GM12891 (cell line): ENCODE results near the gene STARD13.

Source experiments
- PAX5 ChIP-seq: IDR thresholded peaks from 2 replicates; pipeline ENCODE4 v1.6.1; 2011; ENCODE audit warnings: low read length, moderate library complexity, mild to moderate bottlenecking; ENCODE audit not compliant: insufficient read depth, severe bottlenecking
- POLR2A ChIP-seq: IDR thresholded peaks from 2 replicates; pipeline ENCODE4 v1.6.1; 2011; ENCODE audit warnings: low read depth, low read length, control low read depth
- POLR2AphosphoS5 ChIP-seq: IDR thresholded peaks from 2 replicates; pipeline ENCODE4 v1.6.1; 2011; ENCODE audit warnings: low read depth, low read length, control low read depth
- POU2F2 ChIP-seq: IDR thresholded peaks from 2 replicates; pipeline ENCODE4 v1.6.1; 2011; ENCODE audit warnings: low read depth, mild to moderate bottlenecking, control low read depth, low read length, moderate library complexity
- SPI1 ChIP-seq: IDR thresholded peaks from 2 replicates; pipeline ENCODE4 v1.6.1; 2011; ENCODE audit warnings: low read depth, low read length, control low read depth
- TAF1 ChIP-seq: IDR thresholded peaks from 2 replicates; pipeline ENCODE4 v1.6.1; 2011; ENCODE audit warnings: low read depth, low read length, control low read depth

DNA sequence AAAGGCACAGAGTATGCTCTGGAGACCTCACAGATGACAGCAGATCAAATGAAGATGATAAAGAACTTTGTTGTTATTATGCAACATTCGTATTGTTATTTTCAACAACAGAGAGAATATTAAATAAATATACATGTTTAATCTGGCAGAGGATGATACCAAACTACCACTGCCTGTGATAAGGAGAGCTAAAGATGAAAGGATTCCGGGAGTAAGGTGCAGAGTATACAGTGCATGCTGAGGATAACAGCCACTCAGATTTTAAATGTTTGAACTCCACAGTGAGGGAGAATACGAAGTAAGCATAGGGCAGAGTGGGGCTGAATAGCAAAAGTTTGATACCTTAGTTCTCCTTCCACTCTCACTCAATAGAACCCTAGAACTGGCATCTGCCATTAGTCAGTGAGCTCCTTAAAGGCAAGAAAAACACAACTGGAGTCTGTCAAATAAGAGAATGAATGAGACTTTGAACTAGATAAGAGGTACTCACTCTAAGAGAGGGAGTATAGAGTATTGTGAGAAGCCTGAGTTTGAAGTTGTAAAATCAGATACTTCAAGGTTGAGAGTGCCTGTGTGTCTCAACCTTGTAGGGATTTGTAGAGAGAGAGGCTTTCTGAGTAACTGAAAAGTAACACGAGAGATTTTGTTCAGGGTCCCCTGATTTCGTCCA lies 78.5 kb downstream of the STARD13 start:
- TF ChIP-seq TAF1 (no peak), POLR2AphosphoS5 (no peak), POLR2A (no peak), SPI1 (no peak), PAX5 (no peak), POU2F2 (no peak)
